GM19043 (cell line): ENCODE results near the gene VEZF1.

ENCODE experiments used
- ATAC-seq: cut with Tn5 transposase; IDR thresholded peaks from one replicate; pipeline ENCODE4 v1.9.1; 2021; ENCODE audit warnings: low read depth; ENCODE audit not compliant: unreplicated experiment

Gene VEZF1

GRCh38 chr17:57954397-57955182 lies 33.5 kb downstream of the VEZF1 start:
- no peak for ATAC-seq

DNA sequence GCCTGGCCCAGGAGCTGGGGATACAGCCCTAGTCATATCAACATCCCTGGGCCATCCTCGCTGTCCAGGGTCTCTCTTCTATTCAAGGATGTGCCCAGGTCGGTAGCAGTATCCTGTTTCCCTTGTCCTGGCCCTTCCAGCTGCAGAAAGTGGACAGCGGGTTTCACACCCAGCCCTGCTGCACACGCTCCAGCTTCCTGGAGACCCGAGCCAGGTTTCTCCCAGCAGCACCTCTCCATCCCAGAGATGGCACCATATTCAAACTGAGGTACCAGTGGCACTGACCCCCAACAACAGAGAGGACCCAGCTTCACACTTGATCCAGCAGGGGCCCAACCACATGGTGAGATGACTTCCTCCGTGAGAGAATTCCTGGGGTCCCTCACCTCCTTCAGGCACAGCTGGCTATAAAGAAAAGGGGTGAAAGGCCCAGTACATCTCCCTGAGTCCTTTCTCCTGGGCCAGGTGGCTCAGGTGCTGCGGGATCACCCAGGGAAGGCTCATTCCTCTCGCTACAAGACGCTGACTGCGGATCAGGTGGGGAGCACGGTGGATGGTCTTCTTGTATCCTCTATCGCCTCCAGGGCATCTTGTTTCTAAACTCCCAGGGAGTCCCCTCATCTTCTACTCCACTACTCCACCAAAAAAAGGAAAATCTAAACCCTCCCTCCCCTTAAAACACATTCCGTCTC lies 34.2 kb downstream of the VEZF1 start:
- no peak for ATAC-seq

- ATAC-seq: no peak
Observed at GRCh38 chr17:57953219-57953618, 34.8 kb downstream of the VEZF1 start.

DNA sequence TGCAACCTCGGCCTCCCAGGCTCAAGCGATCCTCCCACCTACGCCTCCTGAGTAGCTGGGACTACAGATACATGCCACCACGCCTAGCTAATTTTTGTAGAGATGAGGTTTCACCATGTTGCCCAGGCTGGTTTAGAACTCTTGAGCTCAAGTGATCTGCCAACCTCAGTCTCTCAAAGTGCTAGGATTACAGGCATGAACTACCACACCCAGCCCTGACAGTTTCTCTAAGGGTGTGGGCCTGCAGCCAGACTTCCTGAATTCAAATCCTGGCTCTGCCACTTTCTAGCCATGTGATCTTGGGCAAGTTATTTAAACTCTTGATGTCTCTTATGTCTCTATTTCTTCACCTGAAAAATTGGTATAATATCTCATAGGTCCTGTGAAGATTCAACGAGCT lies 38.4 kb downstream of the VEZF1 start:
- no peak for ATAC-seq

DNA sequence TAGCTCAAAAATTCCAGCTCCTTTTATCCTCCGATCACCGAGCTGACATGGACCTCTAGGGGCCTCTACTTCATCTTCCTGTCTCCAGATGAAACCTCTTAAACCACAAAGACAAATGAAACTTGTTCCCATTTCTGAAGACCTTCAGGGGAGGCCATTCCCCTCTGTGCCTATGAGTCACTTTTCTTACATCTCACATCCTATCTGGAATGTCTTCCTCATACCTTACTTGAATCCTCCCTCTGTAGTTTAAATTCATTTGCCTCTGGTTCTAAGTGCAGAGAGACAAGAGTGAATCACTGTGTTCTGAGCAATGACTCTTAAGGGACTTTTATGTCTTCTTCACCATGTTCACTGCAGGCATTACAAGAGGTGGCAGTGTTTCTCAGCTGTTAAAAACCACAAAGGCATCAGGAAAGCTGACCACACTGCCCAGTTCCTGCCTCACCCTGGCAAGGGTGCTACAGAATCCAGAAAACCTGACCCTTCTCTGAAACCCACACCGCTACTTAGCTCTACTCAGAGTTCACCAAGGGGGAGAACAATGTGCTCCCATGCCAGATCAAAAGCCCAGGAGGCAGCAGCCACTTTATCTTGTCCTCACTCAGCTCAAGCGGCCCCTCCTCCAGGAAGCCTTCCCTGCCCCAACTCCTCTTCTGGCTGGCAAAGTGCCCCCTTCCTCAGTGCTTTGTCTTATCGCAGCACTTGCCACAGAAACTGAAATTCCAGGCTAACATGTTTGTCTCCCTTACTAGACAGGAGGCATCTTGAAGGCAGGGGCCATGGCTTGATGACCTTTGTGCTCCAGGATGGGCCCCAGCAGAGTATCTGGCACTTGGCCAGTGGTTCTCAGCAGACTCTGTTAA lies 39.3 kb downstream of the VEZF1 start:
- no peak for ATAC-seq

GRCh38 chr17:57948169-57948554 lies 39.9 kb downstream of the VEZF1 start:
- ATAC-seq: no peak

- ATAC-seq: no peak
Observed at GRCh38 chr17:57947369-57947768, 40.7 kb downstream of the VEZF1 start.

DNA sequence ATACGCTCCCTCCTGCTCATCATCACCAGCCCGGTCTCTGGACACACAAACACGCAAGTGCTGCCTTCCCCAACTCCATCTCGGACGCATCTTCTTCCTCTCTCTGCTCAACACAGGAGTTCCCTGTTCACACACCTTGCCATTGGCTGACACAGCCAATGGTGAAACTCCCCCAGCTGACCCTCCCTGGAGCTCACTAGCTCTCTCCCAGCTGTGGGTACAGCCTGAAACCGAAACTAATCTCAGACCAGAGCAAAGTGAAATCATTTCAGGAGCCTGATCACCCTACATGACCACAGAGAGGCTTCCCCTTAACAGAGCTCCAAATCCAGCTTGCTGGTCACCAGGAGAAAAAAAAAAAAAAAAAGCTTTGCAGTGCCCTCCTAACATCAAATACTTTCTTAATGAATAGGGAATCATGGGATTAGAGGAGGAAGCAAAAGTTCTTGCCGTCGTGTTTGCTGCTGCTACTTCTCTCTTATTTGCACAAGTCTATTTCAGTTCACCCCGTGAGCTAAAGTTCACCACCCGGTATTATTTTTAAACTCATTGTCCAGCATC lies 41.2 kb downstream of the VEZF1 start:
- ATAC-seq: peak; percentile 82

- ATAC-seq: no peak
Observed at GRCh38 chr17:57945996-57946797, 41.9 kb downstream of the VEZF1 start.

DNA sequence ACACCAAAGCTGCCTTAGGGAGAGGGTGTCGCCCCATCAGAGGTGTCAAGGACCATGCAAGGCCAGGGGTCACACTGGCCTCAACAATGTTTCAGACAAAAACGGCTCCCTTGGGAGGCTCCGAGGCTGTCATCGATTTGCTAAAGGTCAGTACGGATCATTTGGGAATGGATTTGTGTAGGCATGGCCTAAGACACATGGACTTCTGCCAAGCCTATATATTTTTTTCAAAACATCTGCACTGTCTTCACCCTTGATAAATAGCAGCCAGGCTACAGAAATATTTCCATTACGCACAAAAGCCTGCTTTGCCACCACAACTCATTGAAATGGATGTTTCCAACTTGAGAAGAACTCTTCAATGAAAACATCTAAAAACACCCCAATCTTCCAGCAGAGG lies 43.1 kb downstream of the VEZF1 start:
- no peak for ATAC-seq

- ATAC-seq: no peak
Observed at GRCh38 chr17:57943645-57944044, 44.4 kb downstream of the VEZF1 start.

- no peak for ATAC-seq
Observed at GRCh38 chr17:57943140-57943539, 44.9 kb downstream of the VEZF1 start.

GRCh38 chr17:57941384-57942370 lies 46.4 kb downstream of the VEZF1 start:
- no peak for ATAC-seq

GRCh38 chr17:57940653-57941329 lies 47.3 kb downstream of the VEZF1 start:
- ATAC-seq: no peak

DNA sequence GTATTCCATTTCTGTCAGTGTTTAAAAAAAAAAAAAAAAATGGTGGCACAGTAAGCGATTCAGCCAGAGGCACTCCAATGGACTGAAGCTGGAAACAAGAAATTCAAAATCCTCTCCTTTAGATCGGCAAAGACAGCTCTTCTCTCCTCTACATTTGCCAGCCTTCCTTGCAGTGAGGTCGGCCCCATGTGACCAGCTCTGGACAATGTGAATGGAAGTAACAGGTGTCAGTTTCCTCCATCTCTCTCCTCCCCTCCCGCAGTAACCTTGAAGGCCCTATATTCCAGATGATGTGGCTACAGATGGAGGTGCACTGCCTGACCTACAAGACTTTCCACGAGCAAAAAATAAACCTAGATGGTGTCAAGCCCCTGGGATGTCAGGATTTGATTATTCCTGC lies 47.8 kb downstream of the VEZF1 start:
- ATAC-seq: no peak

DNA sequence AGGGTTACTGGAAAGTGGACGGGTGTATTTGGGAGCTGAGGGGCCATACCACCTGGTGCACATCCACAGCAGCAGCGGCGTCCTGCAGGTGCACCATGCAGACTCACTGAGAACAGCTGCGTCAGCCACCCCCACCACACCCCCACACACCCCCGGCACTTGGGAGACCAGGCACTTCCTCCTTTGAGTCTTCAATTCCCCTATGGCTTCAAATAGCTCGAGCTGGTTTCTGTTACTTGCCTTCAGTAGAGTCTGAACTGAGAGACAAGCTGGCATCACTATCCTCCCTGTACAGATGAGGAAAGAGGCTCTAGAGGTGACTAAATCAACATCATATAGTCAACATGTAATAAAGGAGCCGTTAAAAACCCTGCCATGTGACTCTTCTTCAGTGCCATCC lies 48.3 kb downstream of the VEZF1 start:
- ATAC-seq: peak; percentile 81

GRCh38 chr17:57938061-57938502 lies 50.0 kb downstream of the VEZF1 start:
- ATAC-seq: no peak

GRCh38 chr17:57937492-57937891 lies 50.6 kb downstream of the VEZF1 start:
- ATAC-seq: no peak
